ENCODE results near the gene SARDH. TPM values are rescaled to one million over a fixed set of nuclear protein-coding genes. Genes with fewer than 3 reads are reported as not detected.
A peak's percentile ranks its signal among the peaks of the same experiment; 100 is the strongest.

The SARDH gene
- total and polyA plus RNA-seq, 2 donors (not counting 3 experiments of a cell fraction or from before 2014, with no cell fraction given): 0.19 to 0.44 TPM

GRCh38 chr9:133711428-133712220 lies 26.5 kb downstream of the SARDH start:
- Histone ChIP-seq H3K27me3 (ENCODE audit: control insufficient read depth in 2 of 2, insufficient read depth in 2 of 2, low read length in 2 of 2) (no peaks in the 10 kb centered on the region), H3K9ac (replicated peaks; ENCODE audit: extremely low read depth, insufficient read depth, low read length) (no peak overlapping the region), H4K20me1 (replicated peaks; ENCODE audit: control insufficient read depth, extremely low read depth, insufficient read depth, low read length) (no peaks in the 10 kb centered on the region), H2AFZ (ENCODE audit: low read depth, low read length) (peak overlapping the region; percentile 44), H3K36me3 (ENCODE audit: control insufficient read depth in 2 of 2, extremely low read depth in 1 of 2, insufficient read depth in 2 of 2, low read length in 2 of 2) (no peaks in the 10 kb centered on the region), H3K4me1 (ENCODE audit: control insufficient read depth, extremely low read depth, insufficient read depth, low read length) (no peaks in the 10 kb centered on the region), H3K79me2 (ENCODE audit: control insufficient read depth, insufficient read depth, low read length) (no peaks in the 10 kb centered on the region), H3K9me3 (replicated peaks; ENCODE audit: control insufficient read depth, insufficient read depth, low read length) (no peaks in the 10 kb centered on the region), H3K9me1 (replicated peaks; ENCODE audit: control insufficient read depth, extremely low read depth, insufficient read depth, low read length) (no peaks in the 10 kb centered on the region), H3K4me2 (ENCODE audit: insufficient read depth, low read length) (no peak overlapping the region), H3K27ac (ENCODE audit: insufficient read depth, low read depth, low read length) (no peak overlapping the region), H3K4me3 (replicated peaks in 1 of 3; ENCODE audit: insufficient read depth in 1 of 3, low read depth in 1 of 3, low read length in 3 of 3) (no peak overlapping the region)
- POLR2A ChIA-PET: no interaction called here
- no peak for FAIRE-seq
- intact Hi-C loops (cut with micrococcal nuclease): no loop called here
- dilution Hi-C loops (cut with MboI; ENCODE audit: extremely low pct_ligation_motif_present, low sequenced_read_pairs): no loop called here
- no peak for DNase-seq (ENCODE audit: low read depth, low spot score)
- CTCF ChIA-PET: no interaction called here
- no TSS peak for BruUV-seq (replicated peaks)
- TF ChIP-seq EZH2 (IDR thresholded peaks at IDR 0.05; ENCODE audit: borderline replicate concordance, low read depth, low read length, severe bottlenecking) (no peak), CTCF (IDR thresholded peaks at IDR 0.05; ENCODE audit: extremely low read depth in 1 of 2, insufficient read depth in 1 of 2, low read depth in 1 of 2, low read length in 2 of 2) (no peak), POLR2AphosphoS5 (IDR thresholded peaks at IDR 0.05; ENCODE audit: insufficient read depth, low read depth, low read length) (no peak), GATA2 (IDR thresholded peaks at IDR 0.05; ENCODE audit: insufficient read depth, insufficient read length, low read depth, low read length) (no peak), MAX (IDR thresholded peaks at IDR 0.05; ENCODE audit: insufficient read depth, insufficient read length) (no peak), MYC (IDR thresholded peaks at IDR 0.05; ENCODE audit: low read depth, low read length) (no peak), JUN (IDR thresholded peaks at IDR 0.05; ENCODE audit: borderline replicate concordance, insufficient read depth, insufficient read length, low read depth) (no peak), POLR2A (IDR thresholded peaks at IDR 0.05; ENCODE audit: low read depth, low read length) (no peak), FOS (IDR thresholded peaks at IDR 0.05; ENCODE audit: borderline replicate concordance, insufficient read depth, low read length) (no peak)
